OCI-LY1 (cell line): ENCODE results near the gene FOXJ3.

Experiments
- CTCF ChIP-seq: fragments of 200-600 bp; sonication (generic), shearing (Covaris generic); IDR thresholded peaks from 2 replicates; pipeline ENCODE4 v1.5.1; 2017; ENCODE audit warnings: mild to moderate bottlenecking, antibody characterized with exemption, low read length, moderate library complexity, mixed read lengths
- EZH2 ChIP-seq: fragments of 200-600 bp; sonication (generic), shearing (Covaris generic); IDR thresholded peaks from 2 replicates; pipeline ENCODE4 v1.8.0; 2017; ENCODE audit warnings: borderline replicate concordance, mixed run types, mild to moderate bottlenecking, antibody characterized with exemption, low read length, moderate library complexity, mixed read lengths

GRCh38 chr1:42282867-42283583, 52.0 kb downstream of the FOXJ3 start:
- TF ChIP-seq CTCF (no peak), EZH2 (no peak)
